GM12891 (cell line): Measurements from ENCODE around the gene SELENOS.

Source experiments
- POLR2A ChIP-seq: IDR thresholded peaks from 2 replicates; pipeline ENCODE4 v1.6.1; 2011; ENCODE audit warnings: low read depth, low read length, control low read depth
- POLR2AphosphoS5 ChIP-seq: IDR thresholded peaks from 2 replicates; pipeline ENCODE4 v1.6.1; 2011; ENCODE audit warnings: low read depth, low read length, control low read depth
- SPI1 ChIP-seq: IDR thresholded peaks from 2 replicates; pipeline ENCODE4 v1.6.1; 2011; ENCODE audit warnings: low read depth, low read length, control low read depth
- TAF1 ChIP-seq: IDR thresholded peaks from 2 replicates; pipeline ENCODE4 v1.6.1; 2011; ENCODE audit warnings: low read depth, low read length, control low read depth

GRCh38 chr15:101242160-101242998 lies 34.9 kb downstream of the SELENOS start:
- no peak for TF ChIP-seq POLR2AphosphoS5
- TF ChIP-seq POLR2A, result no peak
- no peak for TF ChIP-seq TAF1
- TF ChIP-seq SPI1, result peak; percentile 85
